ENCODE measurements around the gene USP3. TPM values are rescaled to one million over a fixed set of nuclear protein-coding genes. Genes with fewer than 3 reads are reported as not detected.

The USP3 gene
- total and polyA plus RNA-seq, 2 donors (not counting 1 experiment from before 2014, with no cell fraction given), result 43.4 to 152 TPM

DNA sequence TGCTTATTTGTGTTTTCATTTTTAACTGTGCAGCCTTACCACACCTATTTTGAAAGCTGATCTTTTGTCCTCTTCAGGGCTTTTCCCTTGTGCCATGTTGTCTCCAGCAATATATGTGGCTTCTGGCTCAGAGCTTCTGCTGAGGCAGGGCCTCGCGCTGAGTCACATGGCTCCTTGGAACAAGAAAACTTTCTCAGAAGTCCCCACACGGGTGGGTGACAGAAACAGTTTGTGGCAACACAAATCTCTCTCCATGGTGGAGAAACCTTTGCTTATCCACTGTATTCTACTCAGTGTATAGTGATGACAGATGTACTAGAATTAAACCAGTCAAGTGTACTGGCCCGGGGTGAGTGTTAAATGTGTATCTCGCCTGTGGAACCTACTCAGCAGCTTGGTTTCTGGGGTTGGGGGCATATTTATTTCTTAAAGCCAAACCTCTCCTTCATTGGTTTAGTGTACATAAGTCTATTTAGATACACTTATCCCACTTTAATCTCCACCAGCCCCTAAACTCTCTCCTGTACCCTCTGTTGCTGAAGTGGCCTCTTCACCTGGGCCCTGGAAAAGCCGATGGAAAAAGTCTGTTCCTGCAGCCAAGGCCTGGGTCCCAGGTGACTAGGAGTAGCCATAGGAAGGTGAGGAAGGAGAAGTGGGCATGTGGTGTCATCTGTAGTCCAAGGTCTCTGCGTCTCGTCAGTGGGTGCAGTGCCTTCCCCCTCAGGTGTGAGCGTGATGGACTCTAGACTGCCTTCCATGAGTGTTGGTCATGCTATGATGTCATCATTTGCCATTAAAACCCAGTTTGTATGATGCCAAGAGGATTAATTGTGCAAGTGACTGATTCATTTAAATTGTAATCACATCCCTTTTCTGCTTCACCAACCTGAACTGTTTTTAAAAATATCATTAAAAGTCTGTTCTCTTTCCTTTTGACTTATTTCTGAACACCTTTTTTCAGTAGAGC is 89.6 kb downstream of the USP3 start:
- ChIA-PET POLR2A (no interaction called here), CTCF (interaction anchor here (0.8 to 4.9 kb wide), 7 partner anchors 11 to 474 kb away, joined by 3 to 31 read pairs (median 4); no protein-coding TSS in a partner anchor)
- Histone ChIP-seq H3K79me2 (ENCODE audit: control insufficient read depth, insufficient read depth, low read length) (no peaks in the 10 kb centered on the region), H4K20me1 (ENCODE audit: control insufficient read depth, insufficient read depth, low read length, poor library complexity, severe bottlenecking) (no peaks in the 10 kb centered on the region), H3K4me3 (ENCODE audit: control extremely low read depth in 1 of 5, extremely low read depth in 1 of 5, insufficient read depth in 1 of 5, low read depth in 2 of 5, low read length in 4 of 5) (no peak overlapping the region), H3K27me3 (replicated peaks in 1 of 4; ENCODE audit: control extremely low read depth in 1 of 4, control insufficient read depth in 3 of 4, insufficient read depth in 4 of 4, low read length in 3 of 4) (no peaks in the 10 kb centered on the region), H3K4me2 (replicated peaks; ENCODE audit: low read depth, low read length, poor library complexity, severe bottlenecking) (peak overlapping the region; percentile 44), H3K4me1 (ENCODE audit: control insufficient read depth in 2 of 2, insufficient read depth in 2 of 2, low read length in 2 of 2) (peaks cover 28 to 43% of the 10 kb centered on the region in 2 donors), H2AFZ (ENCODE audit: insufficient read depth, low read depth, low read length, poor library complexity, severe bottlenecking) (no peak overlapping the region), H3K36me3 (replicated peaks in 1 of 2; ENCODE audit: control extremely low read depth in 1 of 2, control insufficient read depth in 1 of 2, extremely low read depth in 1 of 2, insufficient read depth in 2 of 2, low read length in 1 of 2) (peaks cover under 1 to 37% of the 10 kb centered on the region in 2 experiments), H3K9me3 (ENCODE audit: control extremely low read depth in 1 of 3, control insufficient read depth in 2 of 3, insufficient read depth in 1 of 3, low read length in 2 of 3) (no peaks in the 10 kb centered on the region), H3K9ac (ENCODE audit: low read length) (no peak overlapping the region), H3K27ac (ENCODE audit: low read length in 2 of 2) (peak overlapping the region; percentile 40 to 76)
- ATAC-seq (ENCODE audit: low read depth) (no peak), DNase-seq (no peak)
- WGBS (ENCODE audit: insufficient coverage), result 72% methylated on average over 5 of the region's 9 CpGs
- H3K4me1 Mint-ChIP-seq, result peaks cover 60% of the 10 kb centered on the region
- intact Hi-C loops (cut with micrococcal nuclease), result loop anchor here (10.0 kb wide), 1 partner anchor 49 kb away; no protein-coding TSS in a partner anchor
- H3K9me3 Mint-ChIP-seq (ENCODE audit: insufficient read depth), result no peaks in the 10 kb centered on the region
- no peak for TF ChIP-seq EZH2 (IDR thresholded peaks at IDR 0.05; ENCODE audit: borderline replicate concordance, insufficient read depth, low read depth, low read length, poor library complexity, severe bottlenecking)
- TF ChIP-seq, protein P1, sequence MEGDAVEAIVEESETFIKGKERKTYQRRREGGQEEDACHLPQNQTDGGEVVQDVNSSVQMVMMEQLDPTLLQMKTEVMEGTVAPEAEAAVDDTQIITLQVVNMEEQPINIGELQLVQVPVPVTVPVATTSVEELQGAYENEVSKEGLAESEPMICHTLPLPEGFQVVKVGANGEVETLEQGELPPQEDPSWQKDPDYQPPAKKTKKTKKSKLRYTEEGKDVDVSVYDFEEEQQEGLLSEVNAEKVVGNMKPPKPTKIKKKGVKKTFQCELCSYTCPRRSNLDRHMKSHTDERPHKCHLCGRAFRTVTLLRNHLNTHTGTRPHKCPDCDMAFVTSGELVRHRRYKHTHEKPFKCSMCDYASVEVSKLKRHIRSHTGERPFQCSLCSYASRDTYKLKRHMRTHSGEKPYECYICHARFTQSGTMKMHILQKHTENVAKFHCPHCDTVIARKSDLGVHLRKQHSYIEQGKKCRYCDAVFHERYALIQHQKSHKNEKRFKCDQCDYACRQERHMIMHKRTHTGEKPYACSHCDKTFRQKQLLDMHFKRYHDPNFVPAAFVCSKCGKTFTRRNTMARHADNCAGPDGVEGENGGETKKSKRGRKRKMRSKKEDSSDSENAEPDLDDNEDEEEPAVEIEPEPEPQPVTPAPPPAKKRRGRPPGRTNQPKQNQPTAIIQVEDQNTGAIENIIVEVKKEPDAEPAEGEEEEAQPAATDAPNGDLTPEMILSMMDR (IDR thresholded peaks at IDR 0.05), result no peak
- peak overlapping the region; percentile 50 for H3K4me3 Mint-ChIP-seq
- H3K27ac Mint-ChIP-seq, result peak overlapping the region; percentile 90
- no peaks in the 10 kb centered on the region for H3K27me3 Mint-ChIP-seq

Data from B cell (primary cell).